Nephron progenitor cell (in vitro differentiated cells): ENCODE measurements around the gene THSD1.

ENCODE experiments used
- DNase-seq: peaks from one replicate; pipeline ENCODE4 v3.0.0; 2021
- H3K27ac Mint-ChIP-seq: 2 replicates; pipeline ENCODE4 v1.8.0; 2021; ENCODE audit warnings: mild to moderate bottlenecking, moderate library complexity, mixed read lengths
- H3K27me3 Mint-ChIP-seq: 2 replicates; pipeline ENCODE4 v1.8.0; 2021; ENCODE audit warnings: mild to moderate bottlenecking, low read depth, mixed read lengths; ENCODE audit not compliant: poor library complexity
- H3K36me3 Mint-ChIP-seq: 2 replicates; pipeline ENCODE4 v1.8.0; 2021; ENCODE audit warnings: low read depth, mixed read lengths
- H3K4me1 Mint-ChIP-seq: 2 replicates; pipeline ENCODE4 v1.8.0; 2021; ENCODE audit warnings: mixed read lengths
- H3K4me3 Mint-ChIP-seq: 2 replicates; pipeline ENCODE4 v1.8.0; 2021; ENCODE audit warnings: mild to moderate bottlenecking, moderate library complexity, mixed read lengths
- H3K9me3 Mint-ChIP-seq: 2 replicates; pipeline ENCODE4 v1.8.0; 2021; ENCODE audit warnings: mild to moderate bottlenecking, moderate library complexity, mixed read lengths
- CTCF ChIP-seq: fragments of 200-600 bp; sonication (generic); IDR thresholded peaks from 2 replicates; pipeline ENCODE4 v1.5.0; 2021; ENCODE audit warnings: antibody characterized with exemption

The THSD1 gene, protein sequence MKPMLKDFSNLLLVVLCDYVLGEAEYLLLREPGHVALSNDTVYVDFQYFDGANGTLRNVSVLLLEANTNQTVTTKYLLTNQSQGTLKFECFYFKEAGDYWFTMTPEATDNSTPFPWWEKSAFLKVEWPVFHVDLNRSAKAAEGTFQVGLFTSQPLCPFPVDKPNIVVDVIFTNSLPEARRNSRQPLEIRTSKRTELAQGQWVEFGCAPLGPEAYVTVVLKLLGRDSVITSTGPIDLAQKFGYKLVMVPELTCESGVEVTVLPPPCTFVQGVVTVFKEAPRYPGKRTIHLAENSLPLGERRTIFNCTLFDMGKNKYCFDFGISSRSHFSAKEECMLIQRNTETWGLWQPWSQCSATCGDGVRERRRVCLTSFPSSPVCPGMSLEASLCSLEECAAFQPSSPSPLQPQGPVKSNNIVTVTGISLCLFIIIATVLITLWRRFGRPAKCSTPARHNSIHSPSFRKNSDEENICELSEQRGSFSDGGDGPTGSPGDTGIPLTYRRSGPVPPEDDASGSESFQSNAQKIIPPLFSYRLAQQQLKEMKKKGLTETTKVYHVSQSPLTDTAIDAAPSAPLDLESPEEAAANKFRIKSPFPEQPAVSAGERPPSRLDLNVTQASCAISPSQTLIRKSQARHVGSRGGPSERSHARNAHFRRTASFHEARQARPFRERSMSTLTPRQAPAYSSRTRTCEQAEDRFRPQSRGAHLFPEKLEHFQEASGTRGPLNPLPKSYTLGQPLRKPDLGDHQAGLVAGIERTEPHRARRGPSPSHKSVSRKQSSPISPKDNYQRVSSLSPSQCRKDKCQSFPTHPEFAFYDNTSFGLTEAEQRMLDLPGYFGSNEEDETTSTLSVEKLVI

GRCh38 chr13:52405767-52406494, at the start of gene THSD1:
THSD1 (minus strand) TSS chr13:52406172; CDS start chr13:52402600, 3,572 bp downstream.
- Mint-ChIP-seq H3K27me3 (peaks cover 53% of the 10 kb centered on the region), H3K36me3 (peaks cover 19% of the 10 kb centered on the region), H3K4me1 (peaks cover 6% of the 10 kb centered on the region), H3K4me3 (peak within 1 kb of the TSS; percentile 79), H3K9me3 (peaks cover 6% of the 10 kb centered on the region), H3K27ac (no peak within 1 kb of the TSS)
- TF ChIP-seq CTCF, result no peak
- DNase-seq, result peak; percentile 57

- Mint-ChIP-seq H3K27ac (peak overlapping the region; percentile 92), H3K9me3 (no peaks in the 10 kb centered on the region), H3K27me3 (peaks cover 8% of the 10 kb centered on the region), H3K4me1 (peaks cover 59% of the 10 kb centered on the region), H3K36me3 (peaks cover 44% of the 10 kb centered on the region), H3K4me3 (peak overlapping the region; percentile 88)
- DNase-seq, result peak; percentile 95
- TF ChIP-seq CTCF, result no peak
Measured at GRCh38 chr13:52455677-52456041, 49.7 kb upstream of the THSD1 start.

DNA sequence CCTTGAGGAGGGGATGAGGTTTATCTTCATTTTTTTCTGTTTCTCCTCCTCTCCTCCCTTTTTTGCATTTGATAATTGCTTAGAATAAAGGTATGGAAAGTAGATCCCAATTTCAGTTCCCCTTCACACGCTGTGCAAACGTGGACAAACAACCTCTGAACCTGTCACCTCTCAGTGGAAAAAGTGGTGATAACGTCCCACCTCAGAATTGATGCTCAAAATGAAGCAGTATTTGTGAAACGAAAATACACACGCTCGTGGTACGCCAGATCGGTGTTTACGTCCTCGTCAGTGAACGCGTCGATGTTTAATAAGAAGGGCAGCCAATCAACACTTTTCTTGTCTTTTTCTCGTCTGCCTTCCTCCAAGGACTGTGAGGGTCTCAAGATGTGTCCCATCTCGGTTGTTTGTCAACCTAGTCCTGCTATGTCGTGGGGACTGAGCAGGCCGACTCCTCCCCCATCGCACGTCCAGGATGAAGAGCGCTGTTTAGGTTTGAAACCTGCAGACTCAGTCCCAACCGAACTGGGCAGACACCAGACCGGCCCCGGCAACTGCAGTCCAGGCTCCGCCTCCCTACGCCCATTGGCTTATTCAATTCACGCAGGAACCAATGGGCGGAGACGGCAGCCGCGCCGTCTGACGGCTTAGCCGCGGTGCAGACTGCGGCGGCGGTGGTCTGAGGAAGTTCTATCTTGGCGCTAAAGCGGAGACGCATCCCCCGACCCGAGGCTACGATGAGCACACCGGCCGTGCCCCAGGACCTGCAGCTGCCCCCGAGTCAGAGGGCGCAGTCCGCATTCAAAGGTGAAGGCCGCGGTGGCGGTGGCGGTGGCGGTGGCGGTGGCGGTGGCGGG, 49.1 kb upstream of the THSD1 start, which contains the start of gene CKAP2:
CKAP2 (plus strand) TSS at position 659 of the 857 bp plus-strand sequence; CDS start at position 738, 79 bp downstream.
- no peak for TF ChIP-seq CTCF
- peak; percentile 94 for DNase-seq
- H3K4me3 Mint-ChIP-seq, result peak within 1 kb of the TSS; percentile 88
- H3K4me1 Mint-ChIP-seq, result peaks cover 57% of the 10 kb centered on the region
- H3K27ac Mint-ChIP-seq, result peak within 1 kb of the TSS; percentile 99
- H3K9me3 Mint-ChIP-seq, result no peaks in the 10 kb centered on the region
- H3K27me3 Mint-ChIP-seq, result peaks cover 8% of the 10 kb centered on the region
- H3K36me3 Mint-ChIP-seq, result peaks cover 39% of the 10 kb centered on the region

GRCh38 chr13:52454459-52454819, 48.5 kb upstream of the THSD1 start:
- Mint-ChIP-seq H3K36me3 (peaks cover 33% of the 10 kb centered on the region), H3K4me3 (peak overlapping the region; percentile 88), H3K27ac (no peak overlapping the region), H3K27me3 (peaks cover 8% of the 10 kb centered on the region), H3K9me3 (no peaks in the 10 kb centered on the region), H3K4me1 (peaks cover 62% of the 10 kb centered on the region)
- no peak for DNase-seq
- no peak for TF ChIP-seq CTCF

DNA sequence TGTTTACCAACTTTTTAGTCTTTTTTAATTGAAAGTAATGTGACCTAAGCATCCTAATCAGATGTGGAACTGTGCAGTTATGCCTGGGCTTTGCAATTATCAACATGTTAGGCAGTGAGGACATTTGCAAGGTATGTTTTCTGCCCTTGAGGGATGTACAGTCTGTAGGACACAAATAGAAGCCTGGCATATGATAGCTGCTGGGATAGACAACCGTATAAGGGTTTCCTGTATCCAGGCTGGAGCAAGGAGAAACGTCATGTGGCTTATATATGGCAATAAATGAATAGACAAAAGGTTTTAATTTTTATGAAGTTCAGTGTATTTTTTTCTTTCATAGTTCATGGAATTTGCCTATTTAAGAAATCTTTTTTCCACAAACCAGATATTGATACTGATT, 46.5 kb upstream of the THSD1 start:
- peaks cover 62% of the 10 kb centered on the region for H3K4me1 Mint-ChIP-seq
- no peak overlapping the region for H3K4me3 Mint-ChIP-seq
- no peak for TF ChIP-seq CTCF

More for the DNA sequence above, 46.5 kb upstream of the THSD1 start:
- no peak for DNase-seq
- peaks cover 15% of the 10 kb centered on the region for H3K36me3 Mint-ChIP-seq
- peaks cover 8% of the 10 kb centered on the region for H3K27me3 Mint-ChIP-seq
- no peaks in the 10 kb centered on the region for H3K9me3 Mint-ChIP-seq
- no peak overlapping the region for H3K27ac Mint-ChIP-seq
